Parathyroid adenoma (tissue), 2 donors: Measurements from ENCODE around the gene RASAL2.
A peak's percentile ranks its signal among the peaks of the same experiment; 100 is the strongest.

Source experiments
- H2AFZ ChIP-seq: fragments of 300-600 bp; sonication (generic); one replicate; pipeline ENCODE4 v1.7.0; 2017; ENCODE audit warnings: antibody characterized with exemption, mild to moderate bottlenecking
- H3K27ac ChIP-seq: fragments of 300-600 bp; sonication (generic); one replicate; pipeline ENCODE4 v1.7.0; 2017
- H3K27me3 ChIP-seq: fragments of 300-600 bp; sonication (generic); one replicate; pipeline ENCODE4 v1.7.0; 2017; ENCODE audit warnings: low read length; ENCODE audit not compliant: control insufficient read depth, insufficient read depth
- H3K36me3 ChIP-seq: fragments of 300-600 bp; sonication (generic); one replicate; pipeline ENCODE4 v1.7.0; 2017; ENCODE audit warnings: low read length; ENCODE audit not compliant: control insufficient read depth, insufficient read depth
- H3K4me1 ChIP-seq: fragments of 300-600 bp; sonication (generic); one replicate; pipeline ENCODE4 v1.7.0; 2017; ENCODE audit warnings: control low read depth
- H3K4me2 ChIP-seq: fragments of 300-600 bp; sonication (generic); one replicate; pipeline ENCODE4 v1.7.0; 2017; ENCODE audit warnings: low read length
- H3K4me3 ChIP-seq: fragments of 300-600 bp; sonication (generic); one replicate; pipeline ENCODE4 v1.7.0; 2017; ENCODE audit warnings: low read depth, low read length
- H3K79me2 ChIP-seq: fragments of 300-600 bp; sonication (generic); one replicate; pipeline ENCODE4 v1.7.0; 2017; ENCODE audit warnings: control low read depth
- H3K9ac ChIP-seq: fragments of 300-600 bp; sonication (generic); one replicate; pipeline ENCODE4 v1.7.0; 2017; ENCODE audit warnings: mild to moderate bottlenecking
- H3K9me3 ChIP-seq: fragments of 300-600 bp; sonication (generic); one replicate; pipeline ENCODE4 v1.7.0; 2017; ENCODE audit warnings: low read length; ENCODE audit not compliant: control insufficient read depth
- TF ChIP-seq, protein P1 (sequence below): fragments of 300-600 bp; sonication (generic); IDR thresholded peaks from one replicate; pipeline ENCODE4 v1.7.0; 2017; ENCODE audit warnings: antibody characterized with exemption, mild to moderate bottlenecking
- donor health status: primary hyperparathyroidism.

RASAL2 gene

DNA sequence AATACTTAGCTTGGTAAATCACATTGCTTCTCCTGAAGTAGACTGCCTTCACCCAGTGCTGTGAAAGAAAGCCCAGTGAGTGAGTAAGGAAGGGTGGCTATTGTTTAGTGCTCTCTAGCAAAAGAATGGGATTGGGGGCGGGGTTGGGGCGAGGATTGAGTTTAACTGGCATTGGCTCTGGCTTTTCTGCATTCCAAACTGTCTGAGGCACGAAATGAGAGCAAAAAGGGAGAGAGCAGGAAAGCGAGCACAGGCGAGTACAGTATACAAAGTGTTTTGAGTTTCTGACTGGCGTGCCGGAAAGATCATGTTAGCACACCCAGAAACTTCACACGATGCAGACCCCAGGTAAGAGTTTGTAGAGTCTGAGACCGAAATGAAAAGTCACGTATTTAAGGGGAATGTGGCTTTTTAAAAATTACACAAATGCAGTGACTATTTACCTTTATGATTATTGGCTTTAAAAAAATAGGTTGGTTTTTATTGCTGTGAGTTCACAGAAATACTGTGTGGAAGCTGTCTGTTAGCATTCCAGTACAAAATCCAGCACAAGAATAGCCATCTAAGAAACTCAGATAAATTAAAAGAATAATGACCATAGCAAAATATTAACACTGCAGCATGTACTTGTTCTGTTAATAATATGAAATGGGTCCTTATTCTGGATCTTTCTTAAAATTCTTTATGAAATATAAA, 247.5 kb downstream of the RASAL2 start:
- Histone ChIP-seq H3K9me3 (no peaks in the 10 kb centered on the region), H3K9ac (no peak overlapping the region), H3K36me3 (no peaks in the 10 kb centered on the region), H3K4me3 (peak overlapping the region; percentile 28), H2AFZ (peak overlapping the region; percentile 56), H3K4me1 (peaks cover 3% of the 10 kb centered on the region), H3K27ac (peak overlapping the region; percentile 70), H3K79me2 (no peaks in the 10 kb centered on the region), H3K4me2 (peak overlapping the region; percentile 22), H3K27me3 (no peaks in the 10 kb centered on the region)
- TF ChIP-seq, protein P1, sequence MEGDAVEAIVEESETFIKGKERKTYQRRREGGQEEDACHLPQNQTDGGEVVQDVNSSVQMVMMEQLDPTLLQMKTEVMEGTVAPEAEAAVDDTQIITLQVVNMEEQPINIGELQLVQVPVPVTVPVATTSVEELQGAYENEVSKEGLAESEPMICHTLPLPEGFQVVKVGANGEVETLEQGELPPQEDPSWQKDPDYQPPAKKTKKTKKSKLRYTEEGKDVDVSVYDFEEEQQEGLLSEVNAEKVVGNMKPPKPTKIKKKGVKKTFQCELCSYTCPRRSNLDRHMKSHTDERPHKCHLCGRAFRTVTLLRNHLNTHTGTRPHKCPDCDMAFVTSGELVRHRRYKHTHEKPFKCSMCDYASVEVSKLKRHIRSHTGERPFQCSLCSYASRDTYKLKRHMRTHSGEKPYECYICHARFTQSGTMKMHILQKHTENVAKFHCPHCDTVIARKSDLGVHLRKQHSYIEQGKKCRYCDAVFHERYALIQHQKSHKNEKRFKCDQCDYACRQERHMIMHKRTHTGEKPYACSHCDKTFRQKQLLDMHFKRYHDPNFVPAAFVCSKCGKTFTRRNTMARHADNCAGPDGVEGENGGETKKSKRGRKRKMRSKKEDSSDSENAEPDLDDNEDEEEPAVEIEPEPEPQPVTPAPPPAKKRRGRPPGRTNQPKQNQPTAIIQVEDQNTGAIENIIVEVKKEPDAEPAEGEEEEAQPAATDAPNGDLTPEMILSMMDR = no peak

GRCh38 chr1:178342745-178343144, 248.8 kb downstream of the RASAL2 start:
- Histone ChIP-seq H3K9me3 (no peaks in the 10 kb centered on the region), H2AFZ (peak overlapping the region; percentile 48), H3K79me2 (peaks cover under 1% of the 10 kb centered on the region), H3K27ac (peak overlapping the region; percentile 50), H3K4me3 (no peak overlapping the region), H3K4me1 (peaks cover 3% of the 10 kb centered on the region), H3K9ac (no peak overlapping the region), H3K27me3 (no peaks in the 10 kb centered on the region), H3K36me3 (no peaks in the 10 kb centered on the region), H3K4me2 (no peak overlapping the region)
- TF ChIP-seq, protein P1 = no peak

GRCh38 chr1:178344513-178345091, 250.7 kb downstream of the RASAL2 start:
- H3K4me3 ChIP-seq = no peak overlapping the region
- H3K4me2 ChIP-seq = peak overlapping the region; percentile 6
- TF ChIP-seq, protein P1 = peak; percentile 42
- H3K36me3 ChIP-seq = no peaks in the 10 kb centered on the region
- no peaks in the 10 kb centered on the region for H3K9me3 ChIP-seq
- H3K79me2 ChIP-seq = peaks cover 5% of the 10 kb centered on the region
- peaks cover 3% of the 10 kb centered on the region for H3K4me1 ChIP-seq
- no peaks in the 10 kb centered on the region for H3K27me3 ChIP-seq
- H2AFZ ChIP-seq = peak overlapping the region; percentile 26
- H3K27ac ChIP-seq = peak overlapping the region; percentile 70
- no peak overlapping the region for H3K9ac ChIP-seq

GRCh38 chr1:178345238-178345637, 251.3 kb downstream of the RASAL2 start:
- H3K9me3 ChIP-seq = no peaks in the 10 kb centered on the region
- peak overlapping the region; percentile 6 for H3K4me2 ChIP-seq
- H3K9ac ChIP-seq = no peak overlapping the region
- peaks cover 3% of the 10 kb centered on the region for H3K4me1 ChIP-seq
- H3K79me2 ChIP-seq = peaks cover 5% of the 10 kb centered on the region
- H3K27me3 ChIP-seq = no peaks in the 10 kb centered on the region
- no peak overlapping the region for H3K4me3 ChIP-seq
- TF ChIP-seq, protein P1 = no peak
- H3K36me3 ChIP-seq = no peaks in the 10 kb centered on the region
- H3K27ac ChIP-seq = peak overlapping the region; percentile 26
- peak overlapping the region; percentile 15 for H2AFZ ChIP-seq

- Histone ChIP-seq H3K4me2 (no peak overlapping the region), H3K9ac (no peak overlapping the region), H3K27me3 (no peaks in the 10 kb centered on the region), H2AFZ (peak overlapping the region; percentile 15), H3K27ac (no peak overlapping the region), H3K4me3 (no peak overlapping the region), H3K79me2 (peaks cover 5% of the 10 kb centered on the region), H3K4me1 (peaks cover 3% of the 10 kb centered on the region), H3K9me3 (no peaks in the 10 kb centered on the region), H3K36me3 (no peaks in the 10 kb centered on the region)
- TF ChIP-seq, protein P1 = no peak
These were observed 251.9 kb downstream of the RASAL2 start for GRCh38 chr1:178345807-178346206.
